T-helper 2 cell (primary cell): ENCODE data around the gene NOS3.

ENCODE experiments used
- DNase-seq, 5 experiments: peaks; one replicate each; pipeline versions ENCODE4 v3.0.0 to v3.0.0-alpha.2; 2012 to 2022

NOS3 gene

DNA sequence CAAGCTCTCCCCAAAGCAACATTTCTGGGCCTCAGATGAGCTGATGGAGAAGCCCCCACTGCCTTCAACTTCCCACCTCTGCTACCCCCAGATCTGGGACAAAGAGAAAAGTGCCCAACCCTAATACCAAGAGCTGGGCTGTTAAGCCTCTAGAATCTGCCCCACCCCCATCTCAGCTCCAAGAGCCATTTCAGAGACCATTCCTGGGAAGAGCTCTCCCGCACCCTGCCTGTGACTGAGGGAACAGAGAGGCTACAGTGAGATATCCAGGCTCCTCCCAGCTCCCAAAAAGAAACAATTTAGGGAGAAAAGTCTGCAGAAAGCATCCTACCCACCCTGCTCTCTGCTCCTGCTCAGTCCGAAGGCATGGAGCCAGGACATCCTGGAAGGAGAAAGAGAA, 10.2 kb upstream of the NOS3 start:
- no peak for DNase-seq

GRCh38 chr7:150981644-150982043, 9.2 kb upstream of the NOS3 start:
- DNase-seq = no peak

DNA sequence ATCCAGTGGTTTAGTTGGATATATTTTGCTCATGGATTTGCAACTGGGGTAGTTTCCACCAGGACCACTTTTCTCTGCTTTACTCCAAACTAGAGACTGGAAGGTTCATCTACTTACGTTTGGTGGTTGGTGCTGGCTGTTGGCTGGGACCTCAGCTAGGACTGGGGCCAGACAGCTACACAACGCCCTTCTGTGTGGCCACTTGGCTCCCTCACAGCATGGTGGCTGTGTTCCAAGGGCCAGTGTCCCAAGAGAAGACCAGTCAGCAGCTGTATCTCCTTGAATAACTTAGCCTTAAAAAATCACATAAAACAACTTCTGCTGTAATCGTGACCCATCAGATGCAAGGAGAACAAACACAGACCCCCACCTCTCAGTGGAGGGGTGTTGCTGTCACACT, 8.5 kb upstream of the NOS3 start:
- no peak for DNase-seq

DNA sequence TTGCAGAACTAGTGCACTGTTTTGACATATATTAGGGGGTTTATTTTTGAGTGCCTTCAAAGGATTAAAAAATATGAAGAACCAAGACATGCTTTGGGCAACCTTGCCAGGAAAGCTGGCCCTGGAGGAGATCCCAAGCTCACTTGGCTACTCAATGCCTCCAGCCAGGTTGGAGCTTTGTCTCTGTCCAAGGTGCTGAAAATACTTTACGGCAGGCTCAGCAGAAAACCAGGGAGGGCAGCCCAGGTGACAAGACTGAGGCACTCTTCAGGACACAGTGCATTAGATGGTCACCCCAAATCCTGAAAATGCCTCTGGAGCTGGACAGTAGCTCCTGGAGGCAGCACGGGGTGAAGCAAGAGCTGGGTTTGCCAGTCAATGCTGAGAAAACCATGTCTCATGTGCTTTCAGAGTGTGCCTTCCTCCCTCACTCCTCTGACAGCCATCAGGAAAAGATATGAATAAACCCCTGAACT, 6.9 kb upstream of the NOS3 start:
- peak in 1 of 5 experiments; percentile 29 for DNase-seq

- peak in 3 of 5 experiments; percentile 38 to 46 (median 40) for DNase-seq
Measured at GRCh38 chr7:150986099-150986512, 4.7 kb upstream of the NOS3 start.

DNA sequence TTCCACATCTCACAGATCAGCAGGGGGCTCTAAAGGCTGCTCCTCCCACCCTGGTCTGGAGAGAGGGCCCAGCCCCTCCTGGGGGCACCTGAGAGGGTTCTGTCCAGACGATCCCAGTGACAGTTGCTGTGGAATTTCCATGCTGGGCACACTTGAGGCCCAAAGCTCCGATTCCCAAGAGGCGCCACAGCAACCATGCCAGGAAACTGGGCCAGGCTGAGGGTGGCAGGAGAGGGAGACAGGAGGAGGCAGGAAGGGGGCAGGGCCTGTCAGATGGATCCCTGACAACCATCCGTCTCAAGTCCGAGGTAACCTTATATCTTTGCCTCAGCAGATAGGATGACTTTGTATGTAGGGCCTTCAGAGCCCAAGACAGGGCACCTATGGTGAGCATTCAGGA, 4.3 kb upstream of the NOS3 start:
- DNase-seq = no peak

DNA sequence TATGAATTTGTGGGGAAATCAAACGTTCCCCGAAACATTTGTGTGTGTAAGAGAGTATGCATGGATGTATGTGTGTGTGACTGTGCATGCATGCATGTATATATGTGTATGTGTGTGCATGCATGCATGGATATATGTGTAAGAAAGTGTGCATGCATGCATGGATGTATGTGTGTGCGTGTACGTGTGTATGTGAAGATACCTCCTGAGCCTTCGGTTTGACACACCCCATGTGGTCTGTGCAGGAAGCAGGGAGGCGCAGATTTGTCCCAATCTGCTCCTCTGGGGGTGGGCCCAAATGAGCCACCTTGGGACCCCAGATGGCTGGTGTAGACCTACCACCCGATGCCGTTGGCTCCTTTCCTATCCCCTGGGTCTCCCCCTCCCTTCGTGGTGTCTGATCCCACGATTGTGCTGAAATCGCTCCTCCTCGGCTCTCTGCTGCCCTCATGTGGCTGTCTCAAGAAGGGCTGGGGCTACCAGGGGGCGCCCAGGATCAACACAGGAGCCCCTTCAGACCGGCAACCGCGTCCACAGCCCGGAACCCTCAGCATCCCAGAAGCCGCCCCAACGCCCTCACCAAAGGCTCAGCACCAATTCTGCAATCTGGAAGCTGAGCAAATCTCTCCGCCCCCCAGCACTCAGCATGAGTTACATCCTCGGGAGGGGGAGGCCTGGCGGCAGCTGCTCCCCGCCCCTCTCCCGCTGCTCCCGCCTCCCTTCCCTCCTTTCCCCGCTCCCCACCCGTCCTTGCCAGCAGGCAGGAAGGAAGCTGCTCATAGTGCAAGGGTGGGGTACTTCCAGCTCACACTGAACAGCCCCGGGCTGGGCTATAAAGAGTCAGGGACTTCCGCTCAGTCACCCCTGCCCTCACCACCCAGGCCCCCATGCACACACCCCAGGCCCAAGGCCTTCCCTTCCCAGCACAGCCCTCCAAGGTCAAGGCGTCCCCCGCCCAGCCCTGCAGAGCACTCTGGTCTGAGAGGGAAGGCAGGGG, 2.3 kb upstream of the NOS3 start:
- peak; percentile 42 to 63 (median 56) for DNase-seq

DNA sequence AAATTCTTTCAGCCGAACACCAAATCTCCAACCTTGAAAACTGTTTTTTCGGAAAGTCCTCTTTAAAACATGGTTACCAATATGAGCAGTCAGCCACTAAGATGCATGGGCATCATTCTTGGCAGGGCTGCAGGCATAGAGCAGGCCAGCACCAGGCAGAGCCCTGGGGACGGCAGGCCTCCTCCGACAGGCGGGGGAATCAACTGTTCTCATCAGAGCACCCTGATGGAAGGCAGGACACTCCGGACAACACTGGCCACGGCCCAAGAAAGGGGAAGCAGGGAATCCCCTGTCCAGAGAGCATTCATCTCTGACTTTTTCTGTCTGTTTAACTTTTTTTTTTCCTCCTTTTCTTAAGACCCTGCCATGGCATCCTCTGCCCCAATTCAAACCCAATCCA, 1.4 kb upstream of the NOS3 start:
- DNase-seq = no peak

DNA sequence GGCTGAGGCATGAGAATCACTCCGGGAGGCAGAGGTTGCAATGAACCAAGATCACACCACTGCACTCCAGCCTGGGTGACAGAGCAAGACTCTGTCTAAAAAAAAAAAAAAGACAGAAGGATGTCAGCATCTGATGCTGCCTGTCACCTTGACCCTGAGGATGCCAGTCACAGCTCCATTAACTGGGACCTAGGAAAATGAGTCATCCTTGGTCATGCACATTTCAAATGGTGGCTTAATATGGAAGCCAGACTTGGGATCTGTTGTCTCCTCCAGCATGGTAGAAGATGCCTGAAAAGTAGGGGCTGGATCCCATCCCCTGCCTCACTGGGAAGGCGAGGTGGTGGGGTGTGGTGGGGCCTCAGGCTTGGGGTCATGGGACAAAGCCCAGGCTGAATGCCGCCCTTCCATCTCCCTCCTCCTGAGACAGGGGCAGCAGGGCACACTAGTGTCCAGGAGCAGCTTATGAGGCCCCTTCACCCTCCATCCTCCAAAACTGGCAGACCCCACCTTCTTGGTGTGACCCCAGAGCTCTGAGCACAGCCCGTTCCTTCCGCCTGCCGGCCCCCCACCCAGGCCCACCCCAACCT, 1.3 kb downstream of the NOS3 start:
- no peak for DNase-seq

- peak in 1 of 5 experiments; percentile 37 for DNase-seq
Measured at GRCh38 chr7:150992833-150993302, 2.1 kb downstream of the NOS3 start.

DNA sequence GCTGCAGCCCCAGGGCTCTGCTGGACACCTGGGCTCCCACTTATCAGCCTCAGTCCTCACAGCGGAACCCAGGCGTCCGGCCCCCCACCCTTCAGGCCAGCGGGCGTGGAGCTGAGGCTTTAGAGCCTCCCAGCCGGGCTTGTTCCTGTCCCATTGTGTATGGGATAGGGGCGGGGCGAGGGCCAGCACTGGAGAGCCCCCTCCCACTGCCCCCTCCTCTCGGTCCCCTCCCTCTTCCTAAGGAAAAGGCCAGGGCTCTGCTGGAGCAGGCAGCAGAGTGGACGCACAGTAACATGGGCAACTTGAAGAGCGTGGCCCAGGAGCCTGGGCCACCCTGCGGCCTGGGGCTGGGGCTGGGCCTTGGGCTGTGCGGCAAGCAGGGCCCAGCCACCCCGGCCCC, 2.7 kb downstream of the NOS3 start:
- DNase-seq = no peak

- DNase-seq = peak in 1 of 5 experiments; percentile 47
Measured at GRCh38 chr7:150994141-150994837, 3.5 kb downstream of the NOS3 start.

GRCh38 chr7:150994838-150995510, 4.2 kb downstream of the NOS3 start:
- DNase-seq = no peak

- no peak for DNase-seq
Measured at GRCh38 chr7:150996376-150997074, 5.7 kb downstream of the NOS3 start.

DNA sequence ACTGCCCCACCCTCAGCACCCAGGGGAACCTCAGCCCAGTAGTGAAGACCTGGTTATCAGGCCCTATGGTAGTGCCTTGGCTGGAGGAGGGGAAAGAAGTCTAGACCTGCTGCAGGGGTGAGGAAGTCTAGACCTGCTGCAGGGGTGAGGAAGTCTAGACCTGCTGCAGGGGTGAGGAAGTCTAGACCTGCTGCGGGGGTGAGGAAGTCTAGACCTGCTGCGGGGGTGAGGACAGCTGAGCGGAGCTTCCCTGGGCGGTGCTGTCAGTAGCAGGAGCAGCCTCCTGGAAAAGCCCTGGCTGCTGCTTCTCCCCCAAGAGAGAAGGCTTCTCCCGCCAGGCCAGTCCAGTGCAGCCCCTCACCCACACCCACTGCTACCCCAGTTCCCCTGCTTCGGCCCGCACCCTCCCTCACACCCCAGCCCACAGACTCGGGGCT, 6.3 kb downstream of the NOS3 start:
- no peak for DNase-seq

GRCh38 chr7:150997817-150998216, 7.0 kb downstream of the NOS3 start:
- no peak for DNase-seq

GRCh38 chr7:150998341-150998740, 7.5 kb downstream of the NOS3 start:
- no peak for DNase-seq

GRCh38 chr7:150999001-150999400, 8.2 kb downstream of the NOS3 start:
- DNase-seq = no peak

DNA sequence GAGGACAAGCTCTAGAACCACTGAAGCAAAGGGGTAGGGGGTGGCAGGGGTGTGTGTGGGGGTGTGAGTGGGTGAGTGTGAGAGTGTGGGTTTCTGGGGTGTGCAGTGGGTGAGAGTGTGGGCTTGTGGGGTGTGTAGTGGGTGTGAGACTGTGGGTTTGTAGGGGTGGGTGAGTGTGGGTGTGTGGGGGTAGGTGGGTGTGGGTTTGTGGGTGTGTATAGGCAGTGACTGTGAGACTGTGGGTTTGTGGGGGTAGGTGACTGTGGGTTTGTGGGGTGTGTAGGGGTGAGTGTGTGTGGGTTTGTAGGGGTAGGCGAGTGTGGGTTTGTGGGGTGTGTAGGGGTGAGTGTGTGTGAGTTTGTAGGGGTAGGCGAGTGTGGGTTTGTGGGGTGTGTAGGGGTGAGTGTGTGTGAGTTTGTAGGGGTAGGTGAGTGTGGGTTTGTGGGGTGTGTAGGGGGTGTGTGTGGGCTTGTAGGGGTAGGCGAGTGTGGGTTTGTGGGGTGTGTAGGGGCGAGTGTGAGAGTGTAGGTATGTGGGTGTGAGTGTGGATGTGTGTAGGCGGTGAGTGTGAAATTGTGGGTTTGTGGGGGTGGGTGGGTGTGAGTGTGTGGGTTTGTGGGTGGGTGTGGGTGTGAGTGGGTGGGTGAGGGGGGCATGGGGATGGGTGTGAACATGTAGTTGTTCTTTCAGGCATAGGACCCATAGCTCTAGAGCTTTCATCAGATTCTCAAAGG, 8.8 kb downstream of the NOS3 start:
- DNase-seq = peak in 2 of 5 experiments; percentile 32 to 69

GRCh38 chr7:151000897-151001495, 10.2 kb downstream of the NOS3 start:
- no peak for DNase-seq

DNA sequence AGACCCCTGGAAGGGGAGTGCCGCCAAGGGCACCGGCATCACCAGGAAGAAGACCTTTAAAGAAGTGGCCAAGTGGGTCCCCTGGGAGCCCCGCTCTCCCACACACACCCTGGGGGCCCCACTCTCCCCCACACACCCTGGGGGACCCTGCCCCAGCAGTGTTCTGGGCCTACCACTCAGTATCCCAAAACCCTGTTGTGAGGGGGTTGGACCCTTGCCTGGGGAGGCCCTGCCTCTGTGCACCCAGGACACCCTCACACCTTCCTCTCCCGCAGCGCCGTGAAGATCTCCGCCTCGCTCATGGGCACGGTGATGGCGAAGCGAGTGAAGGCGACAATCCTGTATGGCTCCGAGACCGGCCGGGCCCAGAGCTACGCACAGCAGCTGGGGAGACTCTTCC, 10.7 kb downstream of the NOS3 start:
- no peak for DNase-seq
